Measurements from ENCODE around the gene NEDD4L.

GRCh38 chr18:58275176-58275575, 231.2 kb downstream of the NEDD4L start:
- TF ChIP-seq POLR2A (IDR thresholded peaks at IDR 0.05) (no peak), CTCF (IDR thresholded peaks at IDR 0.05) (no peak)

Measured in testis (tissue), 2 donors.